Epithelial cell of proximal tubule (primary cell): ENCODE results near the gene CEP250. TPM values are rescaled to one million over a fixed set of nuclear protein-coding genes. Genes with fewer than 3 reads are reported as not detected.

Experiments
- DNase-seq: peaks from one replicate; pipeline ENCODE4 v3.0.0-alpha.2; 2011; ENCODE audit warnings: low read depth
- H3K4me3 ChIP-seq: 2 replicates; pipeline ENCODE4 v1.5.1; 2011; ENCODE audit warnings: low read depth, mild to moderate bottlenecking, low read length
- total RNA-seq: library from RNA; depleted of rRNA; stranded (reverse); fragments of >200 nt; gene quantifications from 2 replicates; pipeline ENCODE4 v1.2.3, GENCODE V29; 2015
- TF ChIP-seq, protein P1 (sequence below): conservative IDR thresholded peaks from 2 replicates; pipeline ENCODE4 v1.5.1; 2012; ENCODE audit warnings: low read depth, mild to moderate bottlenecking, low read length

Gene CEP250
- total RNA-seq, 1 donor from 2014 or later = 91.7 TPM

GRCh38 chr20:35492352-35492751 is 37.0 kb downstream of the CEP250 start:
- no peak overlapping the region for H3K4me3 ChIP-seq
- no peak for DNase-seq
- TF ChIP-seq, protein P1, sequence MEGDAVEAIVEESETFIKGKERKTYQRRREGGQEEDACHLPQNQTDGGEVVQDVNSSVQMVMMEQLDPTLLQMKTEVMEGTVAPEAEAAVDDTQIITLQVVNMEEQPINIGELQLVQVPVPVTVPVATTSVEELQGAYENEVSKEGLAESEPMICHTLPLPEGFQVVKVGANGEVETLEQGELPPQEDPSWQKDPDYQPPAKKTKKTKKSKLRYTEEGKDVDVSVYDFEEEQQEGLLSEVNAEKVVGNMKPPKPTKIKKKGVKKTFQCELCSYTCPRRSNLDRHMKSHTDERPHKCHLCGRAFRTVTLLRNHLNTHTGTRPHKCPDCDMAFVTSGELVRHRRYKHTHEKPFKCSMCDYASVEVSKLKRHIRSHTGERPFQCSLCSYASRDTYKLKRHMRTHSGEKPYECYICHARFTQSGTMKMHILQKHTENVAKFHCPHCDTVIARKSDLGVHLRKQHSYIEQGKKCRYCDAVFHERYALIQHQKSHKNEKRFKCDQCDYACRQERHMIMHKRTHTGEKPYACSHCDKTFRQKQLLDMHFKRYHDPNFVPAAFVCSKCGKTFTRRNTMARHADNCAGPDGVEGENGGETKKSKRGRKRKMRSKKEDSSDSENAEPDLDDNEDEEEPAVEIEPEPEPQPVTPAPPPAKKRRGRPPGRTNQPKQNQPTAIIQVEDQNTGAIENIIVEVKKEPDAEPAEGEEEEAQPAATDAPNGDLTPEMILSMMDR = no peak

DNA sequence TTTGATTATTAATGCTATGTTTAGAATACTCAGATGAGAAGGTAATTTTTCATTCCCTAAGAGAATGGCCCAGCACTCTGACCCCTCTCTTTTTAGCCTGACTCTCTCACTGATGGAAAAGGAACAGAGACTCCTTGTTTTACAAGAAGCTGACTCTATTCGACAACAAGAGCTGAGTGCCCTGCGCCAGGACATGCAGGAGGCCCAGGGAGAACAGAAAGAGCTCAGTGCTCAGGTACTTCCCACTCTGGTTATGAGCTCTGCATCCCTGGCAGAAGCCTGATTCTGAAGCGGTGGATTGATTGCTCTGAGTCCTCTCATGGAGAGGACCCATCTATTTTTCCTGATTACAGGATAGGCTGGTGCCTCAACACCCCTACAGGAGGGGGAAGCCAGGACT is 41.1 kb downstream of the CEP250 start:
- no peak overlapping the region for H3K4me3 ChIP-seq
- DNase-seq = no peak

GRCh38 chr20:35497320-35497719 is 41.9 kb downstream of the CEP250 start:
- TF ChIP-seq, protein P1 = no peak
- no peak overlapping the region for H3K4me3 ChIP-seq
- no peak for DNase-seq

More for the DNA sequence above, 41.1 kb downstream of the CEP250 start:
- TF ChIP-seq, protein P1 = no peak

DNA sequence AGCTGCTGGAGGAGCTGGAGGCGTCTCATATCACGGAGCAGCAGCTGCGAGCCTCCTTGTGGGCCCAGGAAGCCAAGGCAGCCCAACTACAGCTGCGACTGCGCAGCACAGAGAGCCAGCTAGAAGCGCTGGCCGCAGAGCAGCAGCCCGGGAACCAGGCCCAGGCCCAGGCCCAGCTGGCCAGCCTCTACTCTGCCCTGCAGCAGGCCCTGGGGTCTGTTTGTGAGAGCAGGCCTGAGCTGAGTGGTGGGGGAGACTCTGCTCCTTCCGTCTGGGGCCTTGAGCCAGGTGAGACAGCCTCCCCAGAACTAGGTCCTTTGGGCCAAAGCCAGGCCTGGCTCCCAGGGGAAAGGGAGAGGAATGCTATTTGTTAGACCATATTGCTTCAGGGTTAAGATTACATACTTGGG is 42.4 kb downstream of the CEP250 start:
- TF ChIP-seq, protein P1 = no peak
- no peak for DNase-seq
- H3K4me3 ChIP-seq = no peak overlapping the region

- no peak for DNase-seq
- TF ChIP-seq, protein P1 = no peak
- no peak overlapping the region for H3K4me3 ChIP-seq
Observed at GRCh38 chr20:35499271-35499670, 43.9 kb downstream of the CEP250 start.

DNA sequence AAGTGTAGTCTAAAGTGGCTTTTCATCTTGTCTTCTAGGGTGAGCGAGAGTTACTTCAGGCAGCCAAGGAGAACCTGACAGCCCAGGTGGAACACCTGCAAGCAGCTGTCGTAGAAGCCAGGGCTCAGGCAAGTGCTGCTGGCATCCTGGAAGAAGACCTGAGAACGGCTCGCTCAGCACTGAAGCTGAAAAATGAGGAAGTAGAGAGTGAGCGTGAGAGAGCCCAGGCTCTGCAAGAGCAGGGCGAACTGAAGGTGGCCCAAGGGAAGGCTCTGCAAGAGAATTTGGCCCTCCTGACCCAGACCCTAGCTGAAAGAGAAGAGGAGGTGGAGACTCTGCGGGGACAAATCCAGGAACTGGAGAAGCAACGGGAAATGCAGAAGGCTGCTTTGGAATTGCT is 47.0 kb downstream of the CEP250 start:
- TF ChIP-seq, protein P1 = no peak
- H3K4me3 ChIP-seq = no peak overlapping the region
- no peak for DNase-seq

DNA sequence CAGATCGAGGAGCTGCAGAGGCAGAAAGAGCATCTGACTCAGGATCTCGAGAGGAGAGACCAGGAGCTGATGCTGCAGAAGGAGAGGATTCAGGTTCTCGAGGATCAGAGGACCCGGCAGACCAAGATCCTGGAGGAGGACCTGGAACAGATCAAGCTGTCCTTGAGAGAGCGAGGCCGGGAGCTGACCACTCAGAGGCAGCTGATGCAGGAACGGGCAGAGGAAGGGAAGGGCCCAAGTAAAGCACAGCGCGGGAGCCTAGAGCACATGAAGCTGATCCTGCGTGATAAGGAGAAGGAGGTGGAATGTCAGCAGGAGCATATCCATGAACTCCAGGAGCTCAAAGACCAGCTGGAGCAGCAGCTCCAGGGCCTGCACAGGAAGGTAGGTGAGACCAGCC is 47.9 kb downstream of the CEP250 start:
- H3K4me3 ChIP-seq = no peak overlapping the region
- TF ChIP-seq, protein P1 = no peak
- DNase-seq = no peak
